ENCODE measurements around the gene CIB2. TPM values are rescaled to one million over a fixed set of nuclear protein-coding genes. Genes with fewer than 3 reads are reported as not detected.

The CIB2 gene
- 0.97 and 2.4 TPM in 2 replicates for total RNA-seq

DNA sequence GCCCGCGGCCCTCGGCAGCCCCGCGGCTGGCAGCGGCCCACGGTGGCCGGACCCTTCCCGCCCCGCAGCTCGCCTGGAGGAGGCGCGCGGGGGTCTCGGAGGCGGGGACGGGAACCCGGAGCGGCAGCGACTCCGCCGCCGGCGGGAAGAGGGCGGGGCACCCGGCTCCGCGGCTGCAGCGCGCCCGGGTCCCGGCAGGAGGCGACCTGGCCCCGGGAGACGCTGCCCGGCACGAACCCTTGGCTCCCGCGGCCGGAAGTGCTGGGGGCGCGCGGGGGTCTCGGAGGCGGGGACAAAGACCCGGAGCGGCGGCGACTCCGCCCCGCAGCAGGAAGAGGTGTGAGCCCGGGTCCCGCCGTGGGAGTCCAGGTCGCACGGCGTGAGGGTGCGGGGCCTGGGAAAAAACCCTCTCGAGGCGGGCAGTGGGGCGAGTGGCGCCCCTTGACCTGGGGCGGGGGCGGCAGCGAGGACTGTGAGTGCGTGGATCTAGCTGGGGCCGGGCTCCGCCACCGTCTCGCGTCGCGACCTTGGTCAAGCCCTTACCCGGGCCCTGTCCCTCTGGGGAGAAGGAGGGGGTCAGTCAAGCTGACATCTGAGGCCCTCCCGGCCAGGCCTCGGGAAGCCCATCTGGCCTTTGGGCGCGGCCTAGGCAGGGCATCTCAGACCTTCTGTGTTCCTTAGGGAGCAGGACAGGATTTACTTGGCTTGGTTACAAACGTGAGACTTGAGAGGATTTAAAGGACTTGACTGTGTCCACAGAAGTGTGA, at the start of gene CIB2:
CIB2 (minus strand) TSS at position 151 of the 767 bp plus-strand sequence. CDS start 230 bp downstream, outside the sequence.

DNA sequence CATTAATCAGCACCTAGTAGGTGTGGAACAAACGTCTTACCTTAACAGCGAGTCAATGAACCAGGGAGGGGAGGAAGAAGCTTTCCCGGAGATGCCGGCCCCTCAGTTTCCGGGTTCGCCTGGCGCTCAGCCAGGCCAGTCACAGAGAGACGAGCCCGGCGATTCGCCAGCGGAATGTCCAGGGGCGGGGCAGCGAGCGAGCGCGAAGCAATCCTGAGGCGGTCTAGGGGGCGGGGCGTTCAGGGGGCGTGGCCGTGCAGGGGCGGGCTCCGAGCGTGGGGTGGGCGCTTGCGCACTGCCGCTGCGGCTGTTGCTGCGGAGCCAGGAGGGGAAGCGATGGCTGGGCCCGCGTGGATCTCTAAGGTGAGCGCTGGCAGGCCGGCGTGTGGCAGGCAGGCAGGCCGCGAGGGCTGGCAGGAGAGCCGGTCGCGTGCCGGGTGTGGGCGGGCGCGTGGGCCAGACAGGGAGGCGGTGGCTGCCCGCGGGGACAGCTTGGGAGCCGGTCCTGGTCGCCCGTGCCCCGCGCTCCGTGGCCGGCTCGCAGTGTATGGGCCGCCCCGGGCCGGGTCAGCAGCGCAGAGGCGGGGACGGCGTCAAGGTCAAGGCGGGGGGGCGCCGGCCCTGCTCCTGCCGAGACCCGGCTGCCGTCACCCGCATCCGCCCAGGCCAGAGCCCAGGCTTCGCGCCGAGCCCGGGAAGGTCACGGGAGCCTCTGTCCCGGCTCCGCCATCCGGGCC, 18.0 kb upstream of the CIB2 start, which contains the start of gene IDH3A:
IDH3A (plus strand) TSS at position 295 of the 737 bp plus-strand sequence; CDS start at position 337, 42 bp downstream.

DNA sequence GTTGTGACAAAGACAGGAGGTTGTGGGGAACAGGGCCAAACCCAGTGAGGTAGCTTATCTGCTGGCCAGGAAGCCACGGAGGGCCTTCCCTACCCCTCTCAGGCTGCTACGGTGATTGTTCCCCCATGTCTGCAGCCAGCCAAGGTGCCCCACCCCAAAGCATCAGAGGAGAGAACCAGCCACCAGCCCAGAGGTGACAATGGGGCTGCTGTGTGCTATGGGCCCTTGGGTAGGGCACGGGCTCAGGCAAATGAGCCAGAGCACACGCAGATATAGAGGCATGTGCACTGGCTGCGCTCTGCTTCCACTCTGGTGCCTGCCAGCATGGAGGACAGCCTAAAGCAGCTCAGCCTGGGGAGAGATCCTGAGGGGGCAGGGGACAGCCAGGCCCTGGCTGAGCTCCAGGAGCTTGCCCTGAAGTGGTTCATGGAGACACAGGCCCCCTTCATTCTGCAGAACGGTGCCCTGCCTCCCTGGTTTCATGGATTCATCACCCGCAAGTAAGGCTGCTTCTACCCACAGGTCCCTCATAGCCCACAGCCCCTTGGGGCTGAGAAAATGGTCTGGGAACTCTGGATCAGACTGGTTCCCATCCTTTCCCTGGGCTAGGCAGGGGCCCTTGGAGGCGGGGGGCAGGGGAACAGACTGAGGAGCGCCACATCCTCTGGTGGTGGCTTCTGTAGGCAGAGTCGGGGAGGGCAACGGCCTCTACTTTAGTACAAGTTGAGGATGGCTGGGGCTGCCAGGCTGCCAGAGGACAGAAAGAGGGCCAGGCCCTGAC, 38.8 kb downstream of the CIB2 start, which contains the start of gene SH2D7:
SH2D7 (plus strand) TSS at position 301 of the 781 bp plus-strand sequence; CDS start at position 325, 24 bp downstream.

DNA sequence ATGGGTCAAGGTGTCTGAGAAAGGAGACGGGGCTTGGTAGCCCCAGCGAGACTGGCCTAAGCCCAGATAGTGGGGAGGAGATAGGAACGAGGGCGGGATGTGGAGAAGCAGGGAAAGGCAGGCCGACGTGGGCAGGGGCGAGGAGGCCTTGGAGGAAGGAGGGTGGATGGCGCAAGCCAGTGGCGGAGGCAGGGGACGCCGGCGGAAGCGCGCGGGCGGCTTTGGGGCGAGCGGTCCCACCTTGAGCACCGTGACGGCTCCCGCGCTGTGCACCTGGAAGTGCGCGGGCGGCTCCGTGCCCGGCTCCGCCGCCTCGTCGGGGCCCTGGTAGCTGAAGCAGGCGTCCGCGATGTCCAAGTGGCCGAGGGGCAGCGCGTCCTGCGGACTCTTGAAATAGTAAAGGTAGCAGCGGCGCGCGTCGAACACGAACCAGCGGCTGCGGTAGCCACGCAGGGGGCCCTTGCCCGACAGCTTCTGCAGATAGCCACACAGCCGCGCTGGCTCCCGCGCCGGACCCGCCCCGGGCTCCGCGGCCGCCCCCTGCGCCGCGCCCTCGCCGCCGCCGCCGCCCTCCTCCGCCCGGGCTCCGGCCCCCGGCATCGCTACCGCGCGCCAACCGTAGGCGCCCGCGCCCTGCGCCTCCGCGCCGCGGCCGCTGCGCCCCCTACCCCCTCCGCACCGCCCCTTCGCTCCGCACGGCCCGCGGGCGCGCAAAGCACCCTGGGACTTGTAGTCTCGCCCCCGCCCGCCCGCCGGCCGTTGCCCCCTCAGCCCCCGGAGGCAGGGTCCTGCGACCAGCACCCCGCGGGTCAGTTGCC, 54.0 kb downstream of the CIB2 start, which contains the start of gene TBC1D2B:
TBC1D2B (minus strand) TSS at position 659 of the 818 bp plus-strand sequence; CDS start at position 600, 59 bp downstream.

Other genes starting within 250 kb of the CIB2 start
- 16.5 and 43.2 TPM in 2 replicates for gene TBC1D2B, start 53.7 kb downstream of the CIB2 start, total RNA-seq
- gene SH2D7, start 38.9 kb downstream of the CIB2 start, total RNA-seq, result not detected in 2 replicates
- 13.8 and 38.1 TPM in 2 replicates for gene IDH3A, start 17.9 kb upstream of the CIB2 start, total RNA-seq
- not detected in 2 replicates for gene ACSBG1, start 103.1 kb upstream of the CIB2 start, total RNA-seq
- 1.9 and 7.3 TPM in 2 replicates for gene DNAJA4, start 133.1 kb upstream of the CIB2 start, total RNA-seq
- gene SKIC8, start 168.2 kb upstream of the CIB2 start, total RNA-seq, result 66.5 and 73.3 TPM in 2 replicates
- not detected in 2 replicates for gene CRABP1, start 208.9 kb upstream of the CIB2 start, total RNA-seq

All from bladder microvascular endothelial cell (primary cell).